Neural cell (in vitro differentiated cells): Measurements from ENCODE around the gene ANKRD33. TPM values are rescaled to one million over a fixed set of nuclear protein-coding genes. Genes with fewer than 3 reads are reported as not detected.

Experiments
- H2AFZ ChIP-seq: fragments of 200-600, 300-800 bp; sonication (generic), shearing (Covaris generic); 2 replicates; pipeline ENCODE4 v1.6.0; 2014; ENCODE audit warnings: low read depth, mild to moderate bottlenecking, antibody characterized with exemption, low read length, moderate library complexity
- H3F3A ChIP-seq: fragments of 200-600 bp; shearing (Covaris generic); 2 replicates; pipeline ENCODE4 v1.6.1; 2016; ENCODE audit warnings: mild to moderate bottlenecking, moderate library complexity, mixed read lengths, antibody characterized with exemption, low read length; ENCODE audit not compliant: insufficient read depth, poor library complexity, severe bottlenecking
- H3K27ac ChIP-seq: fragments of 200-600, 300-800 bp; sonication (generic), shearing (Covaris generic); 2 replicates; pipeline ENCODE4 v1.5.1; 2014; ENCODE audit warnings: mild to moderate bottlenecking, low read length, moderate library complexity
- H3K27me3 ChIP-seq: fragments of 300-800, 200-600 bp; sonication (generic), shearing (Covaris generic); 2 replicates; pipeline ENCODE4 v1.6.0; 2014; ENCODE audit warnings: mild to moderate bottlenecking, low read depth, low read length, moderate library complexity; ENCODE audit not compliant: insufficient read depth
- H3K36me3 ChIP-seq: fragments of 300-800, 200-600 bp; sonication (generic), shearing (Covaris generic); 2 replicates; pipeline ENCODE4 v1.5.1; 2014; ENCODE audit warnings: mild to moderate bottlenecking, antibody characterized with exemption, low read length, moderate library complexity; ENCODE audit not compliant: insufficient read depth
- H3K4me2 ChIP-seq: fragments of 300-800, 200-600 bp; sonication (generic), shearing (Covaris generic); 2 replicates; pipeline ENCODE4 v1.6.0; 2014; ENCODE audit warnings: mild to moderate bottlenecking, low read length
- H3K4me3 ChIP-seq: fragments of 300-800, 200-600 bp; sonication (generic), shearing (Covaris generic); 2 replicates; pipeline ENCODE4 v1.5.1; 2014; ENCODE audit warnings: mild to moderate bottlenecking, low read length, moderate library complexity
- H3K79me2 ChIP-seq: fragments of 200-600 bp; shearing (Covaris generic); replicated peaks from 2 replicates; pipeline ENCODE4 v1.6.0; 2014; ENCODE audit warnings: mild to moderate bottlenecking, low read length, moderate library complexity; ENCODE audit not compliant: insufficient read depth
- H3K9ac ChIP-seq: fragments of 300-800, 200-600 bp; sonication (generic), shearing (Covaris generic); 2 replicates; pipeline ENCODE4 v1.6.1; 2016; ENCODE audit warnings: mild to moderate bottlenecking, low read length, mixed read lengths
- H3K9me2 ChIP-seq: fragments of 200-600 bp; shearing (Covaris generic); 2 replicates; pipeline ENCODE4 v1.6.1; 2016; ENCODE audit warnings: mild to moderate bottlenecking, low read length, mixed read lengths; ENCODE audit not compliant: insufficient read depth
- H3K9me3 ChIP-seq: fragments of 200-600, 300-800 bp; sonication (generic), shearing (Covaris generic); 2 replicates; pipeline ENCODE4 v1.6.1; 2016; ENCODE audit warnings: mild to moderate bottlenecking, mixed run types, low read length, moderate library complexity, mixed read lengths
- H4K20me1 ChIP-seq: fragments of 200-600 bp; shearing (Covaris generic); 2 replicates; pipeline ENCODE4 v1.6.1; 2016; ENCODE audit warnings: mild to moderate bottlenecking, mixed run types; ENCODE audit not compliant: insufficient read depth
- CTCF ChIP-seq: fragments of 450-650 bp; IDR thresholded peaks from 2 replicates; pipeline ENCODE4 v1.5.1; 2014; ENCODE audit warnings: antibody characterized with exemption, mild to moderate bottlenecking, moderate library complexity; ENCODE audit not compliant: poor library complexity, severe bottlenecking
- EP300 ChIP-seq: fragments of 450-650 bp; conservative IDR thresholded peaks from 2 replicates; pipeline ENCODE4 v1.6.1; 2014; ENCODE audit warnings: antibody characterized with exemption, mild to moderate bottlenecking, moderate library complexity; ENCODE audit not compliant: poor library complexity, severe bottlenecking
- EZH2 ChIP-seq: fragments of 200-600, 300-800 bp; shearing (Covaris generic), sonication (generic); IDR thresholded peaks from 2 replicates; pipeline ENCODE4 v1.6.1; 2014; ENCODE audit warnings: antibody characterized with exemption, low read length, borderline replicate concordance, mild to moderate bottlenecking; ENCODE audit not compliant: insufficient read depth, poor library complexity, severe bottlenecking
- MXI1 ChIP-seq: fragments of 450-650 bp; conservative IDR thresholded peaks from 2 replicates; pipeline ENCODE4 v1.6.1; 2014; ENCODE audit warnings: antibody characterized with exemption, mild to moderate bottlenecking; ENCODE audit not compliant: poor library complexity, severe bottlenecking
- POLR2AphosphoS5 ChIP-seq: IDR thresholded peaks from 2 replicates; pipeline ENCODE4 v1.6.1; 2012
- RAD21 ChIP-seq: fragments of 450-650 bp; conservative IDR thresholded peaks from 2 replicates; pipeline ENCODE4 v1.6.1; 2014; ENCODE audit warnings: antibody characterized with exemption, mild to moderate bottlenecking, moderate library complexity
- REST ChIP-seq: IDR thresholded peaks from 2 replicates; pipeline ENCODE4 v1.6.1; 2012; ENCODE audit warnings: borderline replicate concordance
- SMC3 ChIP-seq: fragments of 450-650 bp; conservative IDR thresholded peaks from 2 replicates; pipeline ENCODE4 v1.6.1; 2014; ENCODE audit warnings: antibody characterized with exemption, mild to moderate bottlenecking, moderate library complexity; ENCODE audit not compliant: poor library complexity
- TAF1 ChIP-seq: IDR thresholded peaks from 2 replicates; pipeline ENCODE4 v1.6.1; 2012; ENCODE audit warnings: low read depth
- polyA plus RNA-seq: library from polyadenylated mRNA; depleted of rRNA; stranded (reverse); fragments of >200 nt; gene quantifications from 2 replicates; pipeline ENCODE4 v1.2.3, GENCODE V29; 2014

ANKRD33 gene
- polyA plus RNA-seq, 1 donor from 2014 or later = not detected

DNA sequence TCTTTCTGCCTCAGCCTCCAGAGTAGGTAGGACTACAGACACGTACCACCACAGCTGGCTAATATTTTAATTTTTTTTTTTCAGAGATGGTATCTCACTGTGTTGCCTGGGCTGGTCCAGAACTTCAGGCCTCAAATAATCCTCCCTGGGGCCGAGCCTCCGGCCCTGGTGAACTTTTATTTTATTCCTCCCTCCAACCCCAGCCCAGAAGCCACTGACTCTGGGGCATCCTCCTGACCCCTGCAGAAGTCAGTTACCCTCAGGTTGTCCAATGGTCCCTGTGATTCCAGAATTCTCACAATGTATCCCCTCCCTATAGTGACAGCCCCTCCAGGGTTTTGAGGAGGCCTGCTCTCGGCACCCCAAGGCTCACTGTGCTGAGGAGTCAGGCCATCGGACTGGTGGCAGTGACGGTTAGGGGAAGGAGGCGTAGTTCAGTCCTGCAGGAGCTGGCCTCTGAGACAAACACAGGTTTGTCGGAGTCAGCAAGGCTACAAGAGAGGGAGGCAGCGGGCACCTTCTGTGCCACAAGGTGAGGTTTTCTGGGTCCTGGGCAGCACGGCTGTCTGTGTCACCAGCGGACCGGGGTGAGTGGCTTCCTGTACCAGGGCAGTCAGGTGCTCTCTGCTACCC lies 20.0 kb upstream of the ANKRD33 start:
- H3K9me2 ChIP-seq = no peaks in the 10 kb centered on the region
- no peak overlapping the region for H3K4me3 ChIP-seq
- no peak for TF ChIP-seq TAF1
- TF ChIP-seq RAD21 = no peak
- no peak for TF ChIP-seq CTCF
- H3K27me3 ChIP-seq = peaks cover 16% of the 10 kb centered on the region
- H2AFZ ChIP-seq = no peak overlapping the region
- H3K79me2 ChIP-seq = no peaks in the 10 kb centered on the region
- no peak overlapping the region for H3K4me2 ChIP-seq
- no peaks in the 10 kb centered on the region for H3K9me3 ChIP-seq
- no peaks in the 10 kb centered on the region for H3F3A ChIP-seq
- H3K27ac ChIP-seq = no peak overlapping the region
- no peaks in the 10 kb centered on the region for H4K20me1 ChIP-seq
- H3K9ac ChIP-seq = no peak overlapping the region
- H3K36me3 ChIP-seq = no peaks in the 10 kb centered on the region

- Histone ChIP-seq H3K9me3 (no peaks in the 10 kb centered on the region), H4K20me1 (no peaks in the 10 kb centered on the region), H3K36me3 (no peaks in the 10 kb centered on the region), H3F3A (no peaks in the 10 kb centered on the region), H3K27ac (no peak overlapping the region), H3K4me3 (peak overlapping the region; percentile 56), H3K4me2 (no peak overlapping the region), H2AFZ (no peak overlapping the region), H3K79me2 (no peaks in the 10 kb centered on the region), H3K9ac (peak overlapping the region; percentile 34), H3K27me3 (peaks cover 16% of the 10 kb centered on the region), H3K9me2 (no peaks in the 10 kb centered on the region)
- TF ChIP-seq CTCF = peak; percentile 20
- no peak for TF ChIP-seq MXI1
These were observed 18.9 kb upstream of the ANKRD33 start for GRCh38 chr12:51868821-51869495.

DNA sequence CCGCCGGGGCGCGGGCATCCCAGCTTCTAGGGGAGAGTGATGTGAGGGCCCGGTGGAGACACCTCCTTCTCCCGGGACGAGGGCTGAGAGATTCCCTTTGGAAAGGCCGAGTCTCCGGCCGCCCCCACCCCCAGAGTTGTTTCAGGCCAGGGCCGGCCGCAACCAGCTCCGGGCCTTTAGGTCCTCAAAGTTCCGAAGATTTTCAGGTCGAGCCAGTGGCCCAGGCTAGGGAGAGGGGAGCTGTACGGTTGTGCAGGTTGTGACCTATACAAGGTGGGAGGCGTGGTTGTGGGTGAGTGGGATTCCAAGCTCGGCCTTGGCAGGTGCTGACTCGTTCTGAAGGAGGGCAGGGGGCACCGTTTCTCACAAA lies 18.4 kb upstream of the ANKRD33 start:
- Histone ChIP-seq H2AFZ (no peak overlapping the region), H3K9me2 (no peaks in the 10 kb centered on the region), H3K4me3 (peak overlapping the region; percentile 56), H4K20me1 (no peaks in the 10 kb centered on the region), H3K9me3 (no peaks in the 10 kb centered on the region), H3K4me2 (no peak overlapping the region), H3K27me3 (peaks cover 16% of the 10 kb centered on the region), H3K36me3 (no peaks in the 10 kb centered on the region), H3K27ac (no peak overlapping the region), H3K9ac (peak overlapping the region; percentile 34), H3F3A (no peaks in the 10 kb centered on the region), H3K79me2 (no peaks in the 10 kb centered on the region)
- no peak for TF ChIP-seq EP300
- TF ChIP-seq SMC3 = no peak
- TF ChIP-seq REST = no peak
- TF ChIP-seq EZH2 = no peak
- TF ChIP-seq POLR2AphosphoS5 = no peak
- no peak for TF ChIP-seq CTCF
- TF ChIP-seq TAF1 = no peak
- TF ChIP-seq MXI1 = no peak
- no peak for TF ChIP-seq RAD21
